Brain microvascular endothelial cell (primary cell): ENCODE data around the gene GPR132.
"Not testable (repeated sequence)": the region's sequence is repeated elsewhere in the genome, so short reads cannot be mapped to it uniquely, and the experiment has no call there.

Experiments used
- DNase-seq: peaks from one replicate; pipeline ENCODE4 v3.0.0-alpha.2; 2020
- H3K27ac ChIP-seq: fragments of 250-450 bp; sonication (Bioruptor Pico); 2 replicates; pipeline ENCODE4 v1.5.1; 2020; ENCODE audit warnings: mild to moderate bottlenecking, moderate library complexity
- H3K27me3 ChIP-seq: fragments of 250-450 bp; sonication (Bioruptor Pico); replicated peaks from 2 replicates; pipeline ENCODE4 v1.5.1; 2020; ENCODE audit warnings: mild to moderate bottlenecking
- H3K36me3 ChIP-seq: fragments of 250-450 bp; sonication (Bioruptor Pico); replicated peaks from 2 replicates; pipeline ENCODE4 v1.5.1; 2020; ENCODE audit warnings: mild to moderate bottlenecking
- H3K4me3 ChIP-seq: 2 replicates; pipeline ENCODE4 v1.5.1; 2011; ENCODE audit warnings: low read depth, mild to moderate bottlenecking, control low read depth, low read length, moderate library complexity
- CTCF ChIP-seq: IDR thresholded peaks from 2 replicates; pipeline ENCODE4 v1.5.1; 2011; ENCODE audit warnings: low read depth, mild to moderate bottlenecking, moderate library complexity, low read length, control low read depth, inconsistent platforms; ENCODE audit errors: missing control alignments
- in situ Hi-C: cut with HindIII; loops from 2 replicates; pipeline ENCODE4 v1.10.0; 2017; ENCODE audit warnings: low sequenced_read_pairs, low pct_ligation_motif_present

GPR132 gene

GRCh38 chr14:105039458-105040205, 25.6 kb downstream of the GPR132 start:
- Histone ChIP-seq H3K4me3 (no peak overlapping the region), H3K27ac (no peak overlapping the region), H3K36me3 (no peaks in the 10 kb centered on the region), H3K27me3 (no peaks in the 10 kb centered on the region)
- DNase-seq, result no peak
- TF ChIP-seq CTCF, result no peak
- in situ Hi-C loops, result no loop called here

GRCh38 chr14:105035616-105036015, 29.6 kb downstream of the GPR132 start:
- in situ Hi-C loops, DNase-seq: not testable (repeated sequence)

DNA sequence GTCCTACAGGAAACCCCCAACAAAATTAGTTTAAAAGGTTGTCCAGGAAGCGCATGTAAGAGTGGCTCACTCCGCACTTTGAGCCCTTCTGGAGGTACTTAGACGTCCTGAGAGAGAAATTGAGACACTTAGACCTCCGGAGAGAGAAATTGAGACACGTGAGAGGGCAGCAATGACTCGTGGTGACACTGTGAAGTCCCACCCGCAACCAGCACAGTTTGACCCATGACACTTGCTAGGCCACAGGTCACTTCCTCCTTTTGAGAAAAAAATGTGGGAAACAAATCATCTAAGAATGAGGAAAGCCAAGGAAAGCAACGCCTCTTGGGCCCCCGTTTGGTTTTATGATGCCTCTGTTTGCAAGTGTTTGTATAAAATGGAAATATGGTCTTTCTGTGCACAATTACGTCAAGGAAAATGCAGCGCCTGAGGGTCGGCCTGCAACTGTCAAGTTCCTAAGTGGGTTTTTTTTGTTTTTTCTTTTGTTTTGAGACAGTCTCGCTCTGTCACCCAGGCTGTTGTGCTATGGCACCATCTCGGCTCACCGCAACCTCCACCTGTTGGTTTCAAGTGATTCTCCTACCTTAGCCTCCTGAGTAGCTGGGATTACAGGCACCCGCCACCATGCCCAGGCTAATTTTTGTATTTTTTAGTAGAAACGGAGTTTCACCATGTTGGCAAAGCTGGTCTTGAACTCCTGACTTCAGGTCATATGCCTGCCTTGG, 30.8 kb downstream of the GPR132 start:
- DNase-seq, result no peak
- in situ Hi-C loops, result no loop called here
- Histone ChIP-seq H3K36me3 (no peaks in the 10 kb centered on the region), H3K27me3 (no peaks in the 10 kb centered on the region), H3K27ac (no peak overlapping the region), H3K4me3 (peak overlapping the region; percentile 53)
- no peak for TF ChIP-seq CTCF

More at GRCh38 chr14:105035616-105036015, 29.6 kb downstream of the GPR132 start:
- H3K36me3 ChIP-seq, H3K4me3 ChIP-seq, H3K27ac ChIP-seq, H3K27me3 ChIP-seq: not testable (repeated sequence)

GRCh38 chr14:105033412-105033900, 31.8 kb downstream of the GPR132 start:
- H3K27me3 ChIP-seq, DNase-seq, in situ Hi-C loops, H3K27ac ChIP-seq, H3K36me3 ChIP-seq: not testable (repeated sequence)
- peak overlapping the region; percentile 53 for H3K4me3 ChIP-seq

DNA sequence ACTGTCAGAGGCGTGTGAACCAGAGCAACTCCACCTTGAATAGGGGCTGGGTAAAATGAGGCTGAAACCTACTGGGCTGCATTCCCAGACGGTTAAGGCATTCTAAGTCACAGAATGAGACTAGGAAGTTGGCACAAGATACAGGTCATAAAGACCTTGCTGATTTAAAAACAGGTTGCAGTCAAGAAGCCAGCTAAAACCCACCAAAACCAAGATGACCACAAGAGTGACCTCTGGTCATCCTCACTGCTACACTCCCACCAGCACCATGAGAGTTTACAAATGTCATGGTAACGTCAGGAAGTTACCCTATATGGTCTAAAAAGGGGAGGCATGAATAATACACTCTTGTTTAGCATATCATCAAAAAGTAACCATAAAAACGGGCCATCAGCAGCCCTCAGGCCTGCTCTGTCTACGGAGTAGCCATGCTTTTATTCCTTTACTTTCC, 32.8 kb downstream of the GPR132 start:
- H3K27me3 ChIP-seq, H3K27ac ChIP-seq, in situ Hi-C loops, H3K36me3 ChIP-seq: not testable (repeated sequence)
- peak; percentile 52 for DNase-seq
- H3K4me3 ChIP-seq, result peak overlapping the region; percentile 53

GRCh38 chr14:105030836-105031396, 34.3 kb downstream of the GPR132 start:
- H3K4me3 ChIP-seq, result no peak overlapping the region
- no peaks in the 10 kb centered on the region for H3K36me3 ChIP-seq
- in situ Hi-C loops, result no loop called here
- no peak for DNase-seq
- H3K27ac ChIP-seq, result no peak overlapping the region
- TF ChIP-seq CTCF, result no peak
- H3K27me3 ChIP-seq, result no peaks in the 10 kb centered on the region

GRCh38 chr14:105030194-105030593, 35.0 kb downstream of the GPR132 start:
- no peak for TF ChIP-seq CTCF
- H3K36me3 ChIP-seq, result no peaks in the 10 kb centered on the region
- DNase-seq, result no peak
- H3K27ac ChIP-seq, result no peak overlapping the region
- no peaks in the 10 kb centered on the region for H3K27me3 ChIP-seq
- H3K4me3 ChIP-seq, result no peak overlapping the region
- in situ Hi-C loops, result no loop called here
